Measurements from ENCODE around the gene SSH2.

SSH2 gene

DNA sequence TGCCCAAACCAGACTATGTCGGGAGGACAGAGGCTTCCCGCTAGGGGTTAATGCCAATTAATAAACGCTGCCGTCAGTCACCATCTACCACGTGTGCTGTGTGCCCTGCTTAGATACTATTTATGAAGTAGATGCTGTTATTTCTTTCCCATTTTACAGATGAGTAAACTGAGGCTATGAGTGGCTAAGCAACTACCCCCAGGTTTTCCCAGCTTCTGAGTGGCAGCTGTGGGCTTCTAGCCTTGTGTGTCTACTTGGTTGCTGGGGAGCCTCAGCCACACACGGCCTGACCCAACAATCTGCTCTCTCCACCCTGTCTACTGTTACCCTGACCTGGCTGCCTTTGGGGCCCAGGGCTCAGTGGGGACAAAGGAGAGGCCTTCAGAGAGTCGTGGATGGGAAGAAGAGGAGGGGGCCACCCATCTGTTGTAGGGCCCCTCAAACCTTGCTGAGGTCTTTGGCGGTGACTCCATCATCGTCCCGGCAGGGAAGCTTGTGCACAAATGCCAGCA is 347.7 kb downstream of the SSH2 start:
- no peaks in the 10 kb centered on the region for H3K27me3 ChIP-seq (ENCODE audit: insufficient read depth, low read depth, severe bottlenecking)
- TF ChIP-seq, protein P1, sequence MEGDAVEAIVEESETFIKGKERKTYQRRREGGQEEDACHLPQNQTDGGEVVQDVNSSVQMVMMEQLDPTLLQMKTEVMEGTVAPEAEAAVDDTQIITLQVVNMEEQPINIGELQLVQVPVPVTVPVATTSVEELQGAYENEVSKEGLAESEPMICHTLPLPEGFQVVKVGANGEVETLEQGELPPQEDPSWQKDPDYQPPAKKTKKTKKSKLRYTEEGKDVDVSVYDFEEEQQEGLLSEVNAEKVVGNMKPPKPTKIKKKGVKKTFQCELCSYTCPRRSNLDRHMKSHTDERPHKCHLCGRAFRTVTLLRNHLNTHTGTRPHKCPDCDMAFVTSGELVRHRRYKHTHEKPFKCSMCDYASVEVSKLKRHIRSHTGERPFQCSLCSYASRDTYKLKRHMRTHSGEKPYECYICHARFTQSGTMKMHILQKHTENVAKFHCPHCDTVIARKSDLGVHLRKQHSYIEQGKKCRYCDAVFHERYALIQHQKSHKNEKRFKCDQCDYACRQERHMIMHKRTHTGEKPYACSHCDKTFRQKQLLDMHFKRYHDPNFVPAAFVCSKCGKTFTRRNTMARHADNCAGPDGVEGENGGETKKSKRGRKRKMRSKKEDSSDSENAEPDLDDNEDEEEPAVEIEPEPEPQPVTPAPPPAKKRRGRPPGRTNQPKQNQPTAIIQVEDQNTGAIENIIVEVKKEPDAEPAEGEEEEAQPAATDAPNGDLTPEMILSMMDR (IDR thresholded peaks at IDR 0.05; ENCODE audit: low read depth, low read length) = no peak
- H3K27ac ChIP-seq = no peak overlapping the region
- H3K36me3 ChIP-seq = peaks cover 53% of the 10 kb centered on the region
- DNase-seq = no peak
- H3K9me3 ChIP-seq (ENCODE audit: severe bottlenecking) = no peaks in the 10 kb centered on the region
- H3K4me3 ChIP-seq (ENCODE audit: low read depth, low read length) = no peak overlapping the region

DNA sequence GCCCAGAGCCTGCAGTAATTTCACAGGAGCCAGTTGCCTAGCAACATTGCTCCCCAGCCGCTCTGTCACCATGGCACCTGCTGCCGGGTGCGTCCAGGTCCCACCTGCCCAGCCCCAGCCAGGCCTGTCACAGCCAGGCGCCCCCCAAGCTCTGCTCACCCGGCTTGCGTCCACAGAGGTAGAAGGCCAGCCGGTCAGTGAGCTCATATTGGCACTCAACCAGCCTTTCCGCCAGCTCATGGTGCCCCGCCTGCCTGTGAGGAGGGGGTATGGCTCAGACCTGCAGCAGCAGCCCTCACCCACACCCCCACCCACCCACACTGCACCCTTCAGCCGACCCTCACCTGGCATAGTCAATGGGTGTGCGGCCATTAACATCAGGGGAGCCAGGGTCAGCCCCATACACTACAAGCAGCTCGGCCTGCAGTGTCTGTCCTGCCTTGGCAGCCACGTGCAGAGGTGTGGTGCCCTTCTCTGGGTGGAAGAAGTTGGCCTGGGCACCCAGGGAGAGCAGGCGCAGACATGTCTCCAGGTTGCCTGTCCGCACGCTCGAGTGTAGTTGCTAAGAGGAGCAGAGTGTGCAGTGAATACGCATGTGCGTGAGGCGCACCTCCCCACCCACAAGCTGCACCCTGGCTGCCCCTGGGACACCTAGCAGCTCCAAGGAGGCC is 348.3 kb downstream of the SSH2 start:
- Histone ChIP-seq H3K36me3 (peaks cover 57% of the 10 kb centered on the region), H3K27me3 (ENCODE audit: insufficient read depth, low read depth, severe bottlenecking) (no peaks in the 10 kb centered on the region), H3K27ac (no peak overlapping the region)

DNA sequence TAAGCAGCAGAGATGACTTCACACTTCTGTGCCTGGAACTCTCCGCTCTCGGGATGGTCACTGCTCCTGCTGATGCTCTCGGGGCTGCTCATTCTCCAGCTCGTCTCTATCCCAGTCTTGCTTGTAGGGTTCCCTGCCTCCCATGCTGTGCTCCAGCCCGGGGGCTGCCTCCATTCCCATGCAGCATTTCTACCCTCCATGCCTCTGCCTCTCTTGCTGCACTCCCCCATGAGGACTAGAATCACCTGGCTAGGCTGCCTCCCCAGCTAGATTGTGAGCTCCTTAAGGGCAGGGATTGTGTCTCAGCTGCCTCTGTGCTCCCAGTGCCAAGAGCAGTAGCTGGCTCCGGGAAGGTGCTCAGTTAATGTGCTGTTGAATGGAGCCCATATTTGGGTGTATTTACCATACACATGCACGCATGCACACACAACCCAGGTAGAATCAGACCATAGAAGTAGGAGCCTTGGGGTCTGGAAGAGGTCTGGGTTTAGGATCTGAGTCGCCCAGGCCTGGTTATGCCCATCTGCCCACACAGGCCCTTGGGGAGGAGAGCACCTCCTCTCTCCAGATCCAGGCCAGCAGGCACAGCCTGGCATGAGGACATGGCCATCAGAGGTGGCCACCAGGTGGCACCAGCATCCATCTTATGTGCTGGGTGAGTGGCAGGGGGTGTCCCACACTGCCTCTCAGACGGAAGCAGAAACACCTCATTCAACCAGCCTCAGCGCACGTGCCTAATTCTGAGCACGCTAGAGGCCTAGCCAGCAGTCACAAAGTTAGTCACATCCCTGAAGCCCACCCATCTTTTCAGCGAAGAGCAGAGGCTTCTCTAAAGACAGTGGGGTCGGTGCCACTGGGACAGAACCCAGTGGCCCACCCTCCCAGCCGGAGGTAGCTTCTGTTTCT is 349.9 kb downstream of the SSH2 start:
- no peak overlapping the region for H3K27ac ChIP-seq
- H3K36me3 ChIP-seq = peaks cover 72% of the 10 kb centered on the region
- peak; percentile 83 for DNase-seq
- no peaks in the 10 kb centered on the region for H3K27me3 ChIP-seq (ENCODE audit: insufficient read depth, low read depth, severe bottlenecking)
- TF ChIP-seq, protein P1 (IDR thresholded peaks at IDR 0.05; ENCODE audit: low read depth, low read length) = peak; percentile 96
- H3K9me3 ChIP-seq (ENCODE audit: severe bottlenecking) = no peaks in the 10 kb centered on the region
- H3K4me3 ChIP-seq (ENCODE audit: low read depth, low read length) = no peak overlapping the region

More for the DNA sequence above, 348.3 kb downstream of the SSH2 start:
- no peak overlapping the region for H3K4me3 ChIP-seq (ENCODE audit: low read depth, low read length)
- TF ChIP-seq, protein P1 (IDR thresholded peaks at IDR 0.05; ENCODE audit: low read depth, low read length) = no peak
- no peaks in the 10 kb centered on the region for H3K9me3 ChIP-seq (ENCODE audit: severe bottlenecking)
- no peak for DNase-seq

DNA sequence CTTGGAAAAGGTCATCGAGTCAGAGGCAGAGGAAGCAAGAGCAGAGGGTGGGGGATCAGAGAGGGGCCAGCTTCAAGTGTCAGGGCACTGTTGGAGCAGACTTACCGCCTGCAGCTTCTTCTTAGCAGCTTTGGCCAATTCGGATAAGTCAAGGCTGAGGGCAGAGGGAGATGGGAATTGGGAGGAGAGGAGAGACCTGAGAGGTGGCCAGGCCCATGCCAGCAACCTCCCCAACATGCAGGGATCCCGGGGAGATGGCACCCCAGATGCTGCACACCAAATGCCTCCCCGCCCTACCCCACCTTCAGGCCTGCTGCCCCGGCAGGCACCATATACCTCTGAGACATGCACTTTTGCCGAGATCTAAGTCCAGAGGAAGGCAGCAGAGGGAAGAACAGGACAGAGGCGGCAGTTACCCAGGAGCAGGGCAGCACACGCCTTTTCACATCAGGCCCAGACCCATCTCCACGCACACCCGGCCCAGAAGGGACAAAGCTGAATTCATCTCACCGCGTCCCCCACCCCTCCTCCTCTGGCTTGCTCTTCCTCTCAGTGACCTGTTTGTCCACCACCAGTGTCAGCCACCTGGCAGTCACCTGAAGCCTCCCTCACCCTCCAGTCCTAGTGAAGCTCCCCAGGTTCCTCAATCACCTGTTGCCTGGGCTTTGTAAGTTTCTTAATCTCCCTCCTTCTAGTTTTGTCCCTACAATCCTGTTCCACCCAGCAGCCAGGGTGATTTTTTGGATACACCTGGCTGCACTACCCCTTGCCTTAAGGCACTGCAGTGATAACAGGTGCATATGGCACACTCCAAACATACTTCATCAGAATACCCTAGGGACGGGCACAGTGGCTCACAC is 351.2 kb downstream of the SSH2 start:
- DNase-seq = no peak
- Histone ChIP-seq H3K9me3 (ENCODE audit: severe bottlenecking) (no peaks in the 10 kb centered on the region), H3K4me3 (ENCODE audit: low read depth, low read length) (no peak overlapping the region), H3K27me3 (ENCODE audit: insufficient read depth, low read depth, severe bottlenecking) (no peaks in the 10 kb centered on the region), H3K36me3 (peaks cover 83% of the 10 kb centered on the region), H3K27ac (no peak overlapping the region)
- TF ChIP-seq, protein P1 (IDR thresholded peaks at IDR 0.05; ENCODE audit: low read depth, low read length) = no peak

DNA sequence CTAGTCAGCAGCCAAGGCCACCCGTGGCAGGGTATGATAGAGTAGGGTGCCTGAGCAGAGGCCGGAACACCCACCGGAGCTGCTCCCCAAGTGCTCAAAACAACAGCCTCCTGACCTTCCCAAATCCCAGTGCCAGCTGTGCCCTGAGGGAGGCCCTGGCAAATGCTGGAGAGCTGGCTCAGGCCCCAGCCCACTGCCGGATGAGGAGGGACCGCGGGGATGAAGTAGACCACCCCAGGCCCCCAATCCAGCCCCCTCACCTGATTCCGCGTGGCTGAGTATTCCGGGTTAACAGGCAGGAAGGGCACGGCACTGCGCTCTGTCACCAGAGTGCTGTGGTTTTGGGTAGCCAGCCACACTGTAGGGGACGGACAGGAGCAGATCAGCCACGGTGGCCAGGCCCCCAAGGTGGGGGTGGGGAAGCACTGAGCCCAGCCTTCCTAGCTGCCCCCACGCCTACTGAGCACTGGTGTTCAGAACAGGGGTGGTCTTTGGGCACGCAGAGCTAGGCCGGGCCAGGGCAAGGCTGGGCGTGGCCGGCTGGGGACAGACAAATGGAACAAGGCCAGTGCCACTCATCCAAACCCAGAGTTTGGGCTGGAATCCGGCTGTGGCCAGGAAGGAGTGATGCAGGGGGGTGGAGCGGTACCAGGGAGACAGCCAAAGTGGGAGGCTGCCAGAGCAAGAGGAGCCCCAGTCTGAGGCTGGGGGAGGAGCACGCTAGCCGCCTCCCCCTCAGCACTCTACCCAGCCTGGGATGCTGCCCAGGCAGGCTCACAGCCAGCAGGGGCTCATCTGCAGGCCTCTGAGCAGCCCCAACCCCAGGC is 352.4 kb downstream of the SSH2 start:
- Histone ChIP-seq H3K27me3 (ENCODE audit: insufficient read depth, low read depth, severe bottlenecking) (no peaks in the 10 kb centered on the region), H3K27ac (no peak overlapping the region), H3K36me3 (peaks cover 82% of the 10 kb centered on the region), H3K9me3 (ENCODE audit: severe bottlenecking) (no peaks in the 10 kb centered on the region), H3K4me3 (ENCODE audit: low read depth, low read length) (no peak overlapping the region)
- TF ChIP-seq, protein P1 (IDR thresholded peaks at IDR 0.05; ENCODE audit: low read depth, low read length) = no peak
- DNase-seq = no peak

All from WERI-Rb-1 (cell line).